GM12878 (cell line): Measurements from ENCODE around the gene ABCG4.

Source experiments
- BMI1 ChIP-seq: fragments of 450-650 bp; IDR thresholded peaks from 2 replicates; pipeline ENCODE4 v1.6.1; 2016; ENCODE audit warnings: mild to moderate bottlenecking, moderate library complexity, borderline replicate concordance
- EP300 ChIP-seq, 2 experiments: fragments of 150-350 bp in 1 of 2; IDR thresholded peaks; 2 replicates each; pipeline ENCODE4 v1.6.1; 2011 to 2012; ENCODE audit warnings: low read depth in 2 of 2, low read length in 2 of 2, borderline replicate concordance in 1 of 2, improper control_type of control experiment in 1 of 2, inconsistent platforms in 1 of 2; ENCODE audit not compliant: control insufficient read depth in 1 of 2
- POLR2A ChIP-seq: IDR thresholded peaks from 2 replicates; pipeline ENCODE4 v1.6.1; 2011; ENCODE audit warnings: low read depth, mild to moderate bottlenecking, low read length
- RCOR1 ChIP-seq: conservative IDR thresholded peaks from 2 replicates; pipeline ENCODE4 v1.6.1; 2012; ENCODE audit warnings: low read depth, low read length, improper control_type of control experiment

GRCh38 chr11:119152604-119153003 is 3.8 kb downstream of the ABCG4 start:
- no peak for TF ChIP-seq BMI1
- TF ChIP-seq POLR2A, result no peak
- TF ChIP-seq EP300 (IDR thresholded peaks at IDR 0.05; ENCODE audit: borderline replicate concordance in 1 of 2, control insufficient read depth in 1 of 2, low read depth in 2 of 2, low read length in 2 of 2), result no peak
- TF ChIP-seq RCOR1, result no peak
